ENCODE results near the gene SELL. TPM values are rescaled to one million over a fixed set of nuclear protein-coding genes. Genes with fewer than 3 reads are reported as not detected.

Gene SELL
- total and polyA plus RNA-seq, 10 of the 15 experiments (the other 5 are each of a cell fraction or from before 2014, with no cell fraction given), result 31.8 to 66.0 (median 50.9) TPM

GRCh38 chr1:169680377-169681019 lies 30.9 kb downstream of the SELL start (continued):
- TF ChIP-seq MXI1 (IDR thresholded peaks at IDR 0.05; ENCODE audit: low read depth, low read length), result no peak
- no peak for TF ChIP-seq USF1 (IDR thresholded peaks at IDR 0.05; ENCODE audit: borderline replicate concordance, extremely low read length, insufficient read depth, low read depth, low read length)
- TF ChIP-seq ZNF24 (IDR thresholded peaks at IDR 0.05), result no peak
- no peak for TF ChIP-seq BACH1 (IDR thresholded peaks at IDR 0.05; ENCODE audit: borderline replicate concordance)
- no peak for TF ChIP-seq GABPA (IDR thresholded peaks at IDR 0.05; ENCODE audit: low read depth)
- no peak for TF ChIP-seq CEBPZ (IDR thresholded peaks at IDR 0.05; ENCODE audit: low read depth, low read length)
- TF ChIP-seq DPF2 (IDR thresholded peaks at IDR 0.05), result no peak; the same call in 1 of the 2 replicates
- TF ChIP-seq ZNF384 (IDR thresholded peaks at IDR 0.05; ENCODE audit: borderline replicate concordance, low read depth, low read length), result no peak
- no peak for TF ChIP-seq ZBED1 (IDR thresholded peaks at IDR 0.05; ENCODE audit: borderline replicate concordance)
- TF ChIP-seq JUNB (IDR thresholded peaks at IDR 0.05), result peak; percentile 62
- TF ChIP-seq ZZZ3 (IDR thresholded peaks at IDR 0.05; ENCODE audit: control insufficient read depth, insufficient read length, low read depth), result no peak
- TF ChIP-seq ZBTB40 (IDR thresholded peaks at IDR 0.05; ENCODE audit: borderline replicate concordance), result no peak
- no peak for TF ChIP-seq SRF (IDR thresholded peaks at IDR 0.05; ENCODE audit: low read depth in 2 of 2, low read length in 2 of 2)
- TF ChIP-seq NR2C2 (IDR thresholded peaks at IDR 0.05; ENCODE audit: borderline replicate concordance, control insufficient read depth, insufficient read length, low read depth), result no peak
- TF ChIP-seq IRF3 (IDR thresholded peaks at IDR 0.05), result no peak
- TF ChIP-seq SREBF2 (IDR thresholded peaks at IDR 0.05; ENCODE audit: low read length), result no peak
- 0 out of 2 replicates have a peak, but pooled peaks have one; percentile 20 for TF ChIP-seq NFIC (IDR thresholded peaks at IDR 0.05; ENCODE audit: low read depth, low read length)
- no peak for TF ChIP-seq HDGF (IDR thresholded peaks at IDR 0.05)
- TF ChIP-seq FOS (IDR thresholded peaks at IDR 0.05; ENCODE audit: borderline replicate concordance, extremely low read depth, insufficient read length), result no peak
- no peak for TF ChIP-seq SMAD5 (IDR thresholded peaks at IDR 0.05; ENCODE audit: low read depth)
- TF ChIP-seq BHLHE40 (IDR thresholded peaks at IDR 0.05; ENCODE audit: borderline replicate concordance in 1 of 2, low read depth in 2 of 2, low read length in 1 of 2), result no peak

All from GM12878 (cell line).